Skeletal muscle satellite cell (primary cell): ENCODE data around the gene ZNF263.

ENCODE experiments used
- H3K27me3 ChIP-seq: 2 replicates; pipeline ENCODE4 v1.7.0; 2013; ENCODE audit warnings: low read length; ENCODE audit not compliant: control insufficient read depth, insufficient read depth
- H3K36me3 ChIP-seq: 2 replicates; pipeline ENCODE4 v1.7.0; 2013; ENCODE audit warnings: mild to moderate bottlenecking, control low read depth, low read length; ENCODE audit not compliant: insufficient read depth
- H3K4me1 ChIP-seq: 2 replicates; pipeline ENCODE4 v1.7.0; 2013; ENCODE audit warnings: low read length; ENCODE audit not compliant: control insufficient read depth, insufficient read depth
- H3K4me2 ChIP-seq: 2 replicates; pipeline ENCODE4 v1.7.0; 2013; ENCODE audit warnings: mild to moderate bottlenecking, low read length
- H3K4me3 ChIP-seq: 2 replicates; pipeline ENCODE4 v1.7.0; 2013; ENCODE audit warnings: low read length
- H3K9ac ChIP-seq: 2 replicates; pipeline ENCODE4 v1.7.0; 2013; ENCODE audit warnings: mild to moderate bottlenecking, low read depth, low read length, moderate library complexity
- H3K9me3 ChIP-seq: replicated peaks from 2 replicates; pipeline ENCODE4 v1.7.0; 2013; ENCODE audit warnings: mild to moderate bottlenecking, control low read depth, low read length

The ZNF263 gene

DNA sequence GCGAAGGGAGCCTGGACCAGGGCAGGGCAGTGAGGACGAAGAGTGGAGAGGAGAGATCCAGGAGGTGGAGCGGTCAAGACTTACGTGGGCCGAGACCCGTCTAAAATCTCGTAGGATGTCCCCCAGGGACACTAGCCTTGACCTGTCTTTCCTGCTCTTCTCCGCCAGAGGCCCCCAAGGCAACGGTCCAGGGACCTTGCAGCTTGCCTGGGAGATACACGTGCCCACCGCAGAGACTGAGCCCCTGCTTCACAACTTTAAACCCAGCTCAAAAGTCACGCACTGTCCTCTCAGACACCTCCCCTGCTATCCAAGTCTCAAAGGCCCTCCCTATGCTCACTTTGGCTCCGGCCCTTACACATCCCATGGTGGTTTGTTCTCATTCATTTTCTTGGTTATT is 12.5 kb downstream of the ZNF263 start:
- no peaks in the 10 kb centered on the region for H3K27me3 ChIP-seq
- H3K4me3 ChIP-seq: no peak overlapping the region
- peaks cover 3% of the 10 kb centered on the region for H3K4me1 ChIP-seq
- no peak overlapping the region for H3K4me2 ChIP-seq
- no peak overlapping the region for H3K9ac ChIP-seq
- H3K9me3 ChIP-seq: peaks cover 30% of the 10 kb centered on the region
- peaks cover 66% of the 10 kb centered on the region for H3K36me3 ChIP-seq

DNA sequence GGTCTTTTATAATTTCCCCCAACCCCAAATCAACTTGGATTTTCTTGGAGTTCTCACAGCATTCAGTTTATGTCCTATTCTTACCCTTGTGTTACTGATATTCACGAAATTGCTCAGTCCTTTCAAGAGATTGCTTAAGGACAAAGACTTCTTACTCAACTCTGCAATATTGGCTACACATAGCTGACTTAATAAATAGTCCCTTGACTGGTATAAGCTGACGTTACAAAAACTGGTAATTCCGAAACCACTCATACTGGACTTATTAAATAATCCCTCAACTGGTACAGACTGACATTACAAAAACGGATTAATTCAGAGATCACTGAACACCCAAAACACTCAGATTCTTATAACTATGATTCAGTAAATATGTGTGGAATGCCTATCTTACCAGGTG is 21.1 kb downstream of the ZNF263 start:
- H3K9ac ChIP-seq: peak overlapping the region; percentile 90
- peaks cover 53% of the 10 kb centered on the region for H3K36me3 ChIP-seq
- peaks cover 19% of the 10 kb centered on the region for H3K9me3 ChIP-seq

DNA sequence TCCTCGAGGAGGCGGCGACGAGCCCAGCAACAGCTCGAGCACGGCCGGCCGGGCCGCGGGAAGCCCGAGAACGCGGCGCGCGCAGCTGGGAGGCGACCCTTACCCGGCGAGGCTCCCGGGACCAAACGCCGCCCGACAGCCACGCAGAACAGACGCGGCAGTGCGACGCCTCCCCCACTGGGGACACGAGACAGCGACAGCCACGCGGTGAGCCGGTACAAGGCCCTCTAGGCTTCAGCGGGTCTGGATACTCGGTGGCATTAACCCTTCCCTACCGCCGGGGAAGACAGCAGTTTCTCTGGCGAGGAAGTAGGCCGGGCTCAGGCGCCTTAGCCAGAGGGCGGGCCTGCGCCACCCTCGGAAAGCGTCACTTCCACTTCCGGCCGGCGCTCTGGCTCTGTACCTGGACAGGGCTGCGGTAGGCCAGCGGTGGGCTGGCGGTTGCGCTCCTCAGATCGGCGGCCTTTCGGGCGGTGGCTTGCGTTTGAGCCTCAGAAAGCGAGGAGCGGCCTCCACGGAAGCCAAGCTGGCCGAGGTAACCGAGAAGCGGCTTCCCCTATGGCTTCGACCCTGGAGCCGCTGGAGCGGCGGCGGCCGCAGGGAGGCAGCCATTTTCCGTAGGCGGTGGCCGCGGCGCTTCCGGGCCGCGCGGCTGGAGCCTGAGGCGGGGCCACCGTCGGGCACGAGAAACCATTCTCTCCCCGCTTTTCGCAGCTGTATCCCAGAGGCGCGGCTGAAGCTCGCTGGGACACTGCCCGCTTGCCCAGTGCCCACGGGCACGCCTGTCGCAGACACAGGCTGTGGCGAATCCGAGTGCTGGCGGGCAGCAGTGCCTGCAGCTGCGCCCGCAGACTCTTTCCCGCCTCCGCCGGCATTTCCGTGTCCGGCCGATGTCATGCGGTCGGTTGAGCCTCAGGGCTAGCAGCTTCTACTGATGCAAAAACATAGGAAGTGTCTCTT is 22.1 kb downstream of the ZNF263 start, which contains the start of the genes TIGD7 and ZNF75A:
Gene TIGD7 (minus strand): TSS at position 322 of the 960 bp plus-strand sequence. CDS start 4,816 bp downstream, outside the sequence.
Gene ZNF75A (plus strand): TSS at position 389 of the 960 bp plus-strand sequence. CDS start 2,932 bp downstream, outside the sequence.
- peaks cover 51% of the 10 kb centered on the region for H3K36me3 ChIP-seq
- peak within 1 kb of the TSS; percentile 83 for H3K4me3 ChIP-seq
- no peaks in the 10 kb centered on the region for H3K27me3 ChIP-seq
- peaks cover 20% of the 10 kb centered on the region for H3K9me3 ChIP-seq
- peak within 1 kb of the TSS; percentile 82 for H3K4me2 ChIP-seq
- H3K9ac ChIP-seq: peak within 1 kb of the TSS; percentile 90
- peaks cover 10% of the 10 kb centered on the region for H3K4me1 ChIP-seq

More for the DNA sequence above, 21.1 kb downstream of the ZNF263 start:
- peaks cover 10% of the 10 kb centered on the region for H3K4me1 ChIP-seq
- H3K27me3 ChIP-seq: no peaks in the 10 kb centered on the region
- peak overlapping the region; percentile 83 for H3K4me3 ChIP-seq
- peak overlapping the region; percentile 82 for H3K4me2 ChIP-seq

DNA sequence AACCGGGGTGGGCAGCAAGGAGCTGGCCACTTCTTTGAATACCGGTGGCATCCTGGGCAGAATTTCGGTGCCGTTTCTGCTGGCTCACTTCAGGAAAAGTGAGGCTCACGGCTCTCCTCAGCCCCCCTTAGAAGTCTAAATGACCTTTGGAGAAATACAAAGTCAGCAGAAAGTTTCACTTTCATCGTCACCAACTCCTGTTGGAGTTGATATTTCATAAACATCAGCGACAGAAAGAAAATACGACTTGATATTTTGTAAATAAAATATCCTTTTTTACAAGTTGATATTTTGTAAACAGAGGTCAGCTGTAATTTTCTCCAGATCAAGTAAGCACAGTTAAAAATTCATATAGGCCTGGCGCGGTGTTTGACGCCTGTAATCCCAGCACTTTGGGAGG is 22.8 kb downstream of the ZNF263 start:
- Histone ChIP-seq H3K27me3 (no peaks in the 10 kb centered on the region), H3K36me3 (peaks cover 48% of the 10 kb centered on the region), H3K9ac (peak overlapping the region; percentile 90), H3K4me3 (peak overlapping the region; percentile 83), H3K4me2 (peak overlapping the region; percentile 82), H3K9me3 (peaks cover 21% of the 10 kb centered on the region), H3K4me1 (peaks cover 10% of the 10 kb centered on the region)

DNA sequence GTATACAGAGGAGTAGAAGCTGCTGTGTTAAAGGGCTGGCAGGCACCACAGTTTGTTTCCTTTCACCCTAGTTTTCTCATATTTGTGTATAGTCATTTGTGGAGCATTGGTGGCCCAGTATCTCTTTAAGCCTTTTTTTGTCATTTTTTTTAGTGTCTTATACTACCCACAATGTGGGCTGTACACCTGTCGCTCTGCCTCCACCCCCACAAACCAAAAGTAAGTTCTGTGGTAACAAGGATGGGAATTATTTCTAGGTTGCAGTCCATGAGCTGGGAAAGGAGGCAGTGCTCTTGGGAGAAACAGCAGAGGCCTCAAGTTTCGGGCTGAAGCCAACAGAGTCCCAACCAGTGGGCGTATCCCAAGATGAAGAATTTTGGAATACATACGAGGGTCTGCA is 28.2 kb downstream of the ZNF263 start:
- Histone ChIP-seq H3K4me2 (no peak overlapping the region), H3K9me3 (peaks cover 35% of the 10 kb centered on the region), H3K9ac (no peak overlapping the region), H3K27me3 (no peaks in the 10 kb centered on the region), H3K4me1 (no peaks in the 10 kb centered on the region), H3K4me3 (no peak overlapping the region), H3K36me3 (peaks cover 76% of the 10 kb centered on the region)

DNA sequence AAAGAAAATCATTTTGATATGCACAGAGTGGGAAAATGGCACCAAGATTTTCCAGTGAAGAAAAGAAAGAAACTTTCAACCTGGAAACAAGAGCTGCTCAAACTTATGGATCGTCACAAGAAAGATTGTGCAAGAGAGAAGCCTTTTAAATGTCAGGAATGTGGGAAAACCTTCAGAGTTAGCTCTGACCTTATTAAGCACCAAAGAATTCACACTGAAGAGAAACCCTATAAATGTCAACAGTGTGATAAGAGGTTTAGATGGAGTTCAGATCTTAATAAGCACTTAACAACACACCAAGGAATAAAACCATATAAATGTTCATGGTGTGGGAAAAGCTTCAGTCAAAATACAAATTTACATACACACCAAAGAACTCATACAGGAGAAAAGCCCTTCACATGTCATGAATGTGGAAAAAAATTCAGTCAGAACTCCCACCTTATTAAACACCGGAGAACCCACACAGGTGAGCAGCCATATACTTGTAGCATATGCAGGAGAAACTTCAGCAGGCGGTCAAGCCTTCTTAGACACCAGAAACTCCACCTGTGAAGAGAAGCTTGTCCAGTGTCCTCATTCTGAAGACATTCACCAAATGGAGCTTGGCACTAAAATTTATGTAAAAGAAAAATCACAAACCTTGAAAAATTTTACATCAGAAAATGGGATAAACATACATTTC is 34.2 kb downstream of the ZNF263 start:
- no peak overlapping the region for H3K9ac ChIP-seq
- H3K27me3 ChIP-seq: no peaks in the 10 kb centered on the region
- no peak overlapping the region for H3K4me2 ChIP-seq
- H3K9me3 ChIP-seq: peaks cover 64% of the 10 kb centered on the region
- H3K4me3 ChIP-seq: no peak overlapping the region
- H3K36me3 ChIP-seq: peaks cover 66% of the 10 kb centered on the region
- no peaks in the 10 kb centered on the region for H3K4me1 ChIP-seq

DNA sequence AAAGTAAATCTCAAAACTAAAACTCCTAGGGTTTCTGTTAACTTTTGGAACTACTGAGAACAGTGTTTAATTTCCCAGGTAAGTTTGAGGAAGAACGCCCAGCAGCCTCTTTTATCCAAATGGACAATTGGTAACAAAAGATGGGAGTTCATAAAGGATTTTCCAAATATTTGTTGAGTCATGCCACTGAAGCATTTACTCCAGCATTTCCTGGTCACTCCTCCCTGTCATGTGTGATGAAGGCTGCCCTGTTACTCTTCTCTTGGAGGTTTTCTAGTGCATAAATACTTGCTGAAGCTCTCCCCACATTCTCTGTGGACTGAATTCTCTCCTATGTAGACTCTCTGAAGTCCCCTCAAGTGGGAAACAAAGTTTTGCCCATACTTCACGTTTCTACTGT is 38.5 kb downstream of the ZNF263 start:
- Histone ChIP-seq H3K4me3 (no peak overlapping the region), H3K27me3 (no peaks in the 10 kb centered on the region), H3K9me3 (peaks cover 41% of the 10 kb centered on the region), H3K36me3 (peaks cover 25% of the 10 kb centered on the region), H3K4me1 (no peaks in the 10 kb centered on the region), H3K9ac (no peak overlapping the region), H3K4me2 (no peak overlapping the region)

DNA sequence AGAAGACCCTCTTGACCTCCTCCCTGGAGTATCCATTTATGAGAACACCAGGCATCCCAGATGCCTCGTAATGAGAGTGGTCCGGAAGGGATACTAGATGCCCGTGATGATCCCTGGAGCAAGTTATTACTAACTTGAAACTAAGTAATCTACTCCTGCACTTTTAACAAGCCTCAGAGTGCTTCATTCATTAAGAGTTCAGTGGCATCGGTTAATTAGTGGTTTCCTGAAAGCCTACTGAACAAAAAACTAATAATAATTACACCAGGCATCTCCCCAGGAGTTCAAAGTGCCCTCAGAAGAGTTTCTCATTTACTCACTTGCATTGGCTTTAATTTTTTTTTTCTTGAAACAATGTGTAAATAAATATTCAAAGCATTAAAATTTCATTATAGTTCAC is 44.2 kb downstream of the ZNF263 start:
- H3K9me3 ChIP-seq: no peaks in the 10 kb centered on the region
- no peaks in the 10 kb centered on the region for H3K4me1 ChIP-seq
- H3K4me2 ChIP-seq: no peak overlapping the region
- H3K36me3 ChIP-seq: no peaks in the 10 kb centered on the region
- H3K27me3 ChIP-seq: peaks cover 3% of the 10 kb centered on the region
- H3K4me3 ChIP-seq: no peak overlapping the region
- no peak overlapping the region for H3K9ac ChIP-seq

DNA sequence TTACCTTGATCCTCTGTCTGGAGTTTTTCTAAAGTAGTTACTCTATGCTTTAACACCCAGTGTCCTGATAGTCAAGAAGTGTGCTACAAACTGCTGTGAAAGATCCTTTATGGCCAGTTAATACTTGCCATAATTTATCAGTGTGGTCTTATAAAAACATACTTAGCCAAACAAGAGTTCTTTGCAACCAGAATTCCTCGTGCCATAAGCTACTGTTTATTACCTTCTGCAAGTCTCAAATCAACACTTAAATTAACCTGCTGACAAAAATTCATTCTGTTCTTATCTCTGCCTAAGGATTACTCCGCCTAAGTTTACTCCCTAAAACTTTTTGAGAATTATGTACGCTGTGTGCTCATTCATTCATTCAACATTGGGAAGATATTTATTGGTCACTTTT is 44.8 kb downstream of the ZNF263 start:
- Histone ChIP-seq H3K4me1 (no peaks in the 10 kb centered on the region), H3K9me3 (no peaks in the 10 kb centered on the region), H3K4me3 (no peak overlapping the region)

DNA sequence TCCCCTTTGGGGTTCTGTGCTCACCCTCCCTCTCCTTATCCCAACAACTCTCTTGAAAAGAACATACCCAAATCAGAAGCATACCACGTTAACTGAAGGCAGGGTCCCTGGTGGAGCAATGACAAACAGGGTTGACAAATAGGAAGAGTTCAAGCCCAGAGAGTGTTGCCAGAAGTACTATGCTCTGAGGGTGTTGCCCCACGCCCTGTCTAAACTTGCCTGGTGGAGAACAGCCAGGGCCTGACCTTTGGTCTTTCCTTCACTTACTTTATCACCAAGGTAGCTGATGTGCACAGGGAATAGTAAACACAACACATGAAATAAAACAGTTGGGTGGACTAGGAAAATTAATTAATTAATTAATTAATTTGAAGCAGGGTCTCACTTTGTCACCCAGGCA is 45.4 kb downstream of the ZNF263 start:
- Histone ChIP-seq H3K9me3 (no peaks in the 10 kb centered on the region), H3K4me2 (no peak overlapping the region), H3K9ac (no peak overlapping the region), H3K4me3 (no peak overlapping the region), H3K4me1 (no peaks in the 10 kb centered on the region), H3K27me3 (peaks cover 3% of the 10 kb centered on the region), H3K36me3 (no peaks in the 10 kb centered on the region)

More for the DNA sequence above, 44.8 kb downstream of the ZNF263 start:
- H3K9ac ChIP-seq: no peak overlapping the region
- H3K36me3 ChIP-seq: no peaks in the 10 kb centered on the region
- H3K27me3 ChIP-seq: peaks cover 3% of the 10 kb centered on the region
- H3K4me2 ChIP-seq: no peak overlapping the region
